C1 segment of cervical spinal cord (tissue), 14 donors: ENCODE data around the gene TBXAS1.

Source experiments
- DNase-seq, 14 donors: peaks; one replicate each; lab custom pipeline; 2025; lab: John Stamatoyannopoulos, UW

The TBXAS1 gene

GRCh38 chr7:139829025-139829774 is at the start of gene TBXAS1:
TSS of gene TBXAS1 (plus strand) at chr7:139829264. CDS start at chr7:139829391, 127 bp downstream.
- DNase-seq = peak in 5 of 14 donors; percentile 3 to 35 (median 22)

- DNase-seq = no peak
Observed at GRCh38 chr7:139782932-139783331, 46.1 kb upstream of the TBXAS1 start.

- DNase-seq = no peak
Observed at GRCh38 chr7:139783647-139784385, 45.2 kb upstream of the TBXAS1 start.

- DNase-seq = no peak
Observed at GRCh38 chr7:139784648-139785047, 44.4 kb upstream of the TBXAS1 start.

- DNase-seq = no peak
Observed at GRCh38 chr7:139791316-139791715, 37.7 kb upstream of the TBXAS1 start.

GRCh38 chr7:139797607-139798006 is 31.5 kb upstream of the TBXAS1 start:
- no peak for DNase-seq

- no peak for DNase-seq
Observed at GRCh38 chr7:139798221-139798620, 30.8 kb upstream of the TBXAS1 start.

- DNase-seq = peak in 1 of 14 donors; percentile 6
Observed at GRCh38 chr7:139798892-139799291, 30.2 kb upstream of the TBXAS1 start.

- no peak for DNase-seq
Observed at GRCh38 chr7:139799586-139799985, 29.5 kb upstream of the TBXAS1 start.

GRCh38 chr7:139804571-139804970 is 24.5 kb upstream of the TBXAS1 start:
- DNase-seq = no peak

- DNase-seq = no peak
Observed at GRCh38 chr7:139807009-139807408, 22.1 kb upstream of the TBXAS1 start.

- no peak for DNase-seq
Observed at GRCh38 chr7:139808427-139808826, 20.6 kb upstream of the TBXAS1 start.

GRCh38 chr7:139808846-139809442 is 20.1 kb upstream of the TBXAS1 start:
- no peak for DNase-seq

GRCh38 chr7:139811066-139811465 is 18.0 kb upstream of the TBXAS1 start:
- no peak for DNase-seq

- no peak for DNase-seq
Observed at GRCh38 chr7:139813151-139813550, 15.9 kb upstream of the TBXAS1 start.

- DNase-seq = no peak
Observed at GRCh38 chr7:139813689-139814088, 15.4 kb upstream of the TBXAS1 start.

GRCh38 chr7:139817249-139817648 is 11.8 kb upstream of the TBXAS1 start:
- no peak for DNase-seq

GRCh38 chr7:139820089-139820488 is 9.0 kb upstream of the TBXAS1 start:
- no peak for DNase-seq

GRCh38 chr7:139821349-139822105 is 7.5 kb upstream of the TBXAS1 start:
- DNase-seq = no peak

GRCh38 chr7:139822855-139823254 is 6.2 kb upstream of the TBXAS1 start:
- DNase-seq = no peak

GRCh38 chr7:139823959-139824521 is 5.0 kb upstream of the TBXAS1 start:
- no peak for DNase-seq
